OCI-LY7 (cell line): Measurements from ENCODE around the gene CHMP4B. TPM values are rescaled to one million over a fixed set of nuclear protein-coding genes. Genes with fewer than 3 reads are reported as not detected.

Experiments used
- BruUV-seq: library from RNA; stranded (reverse); fragments of 400-500 nt; replicated peaks from 2 replicates; lab custom pipeline; 2021; lab: Mats Ljungman, UMichigan
- CTCF ChIA-PET: fragments of 300-600 bp; sonication (Branson Sonifier 250); formaldehyde crosslinking; loops from one replicate; lab custom pipeline; 2022; ENCODE audit warnings: antibody characterized with exemption; ENCODE audit not compliant: unreplicated experiment; lab: Charles Lee
- POLR2A ChIA-PET: fragments of 300-600 bp; sonication (Branson Sonifier 250); formaldehyde crosslinking; loops from one replicate; lab custom pipeline; 2022; ENCODE audit warnings: antibody characterized with exemption; lab: Charles Lee
- DNase-seq: peaks from one replicate; pipeline ENCODE4 v3.0.0-alpha.2; 2015; ENCODE audit warnings: low spot score
- H2AFZ ChIP-seq: fragments of 200-600 bp; sonication (generic), shearing (Covaris generic); 2 replicates; pipeline ENCODE4 v1.6.1; 2014; ENCODE audit warnings: mild to moderate bottlenecking, antibody characterized with exemption, low read length, moderate library complexity
- H3K27ac ChIP-seq: fragments of 200-600 bp; sonication (generic); 2 replicates; pipeline ENCODE4 v1.5.1; 2014; ENCODE audit warnings: mixed run types, low read depth, mild to moderate bottlenecking, moderate library complexity, low read length, inconsistent platforms; ENCODE audit not compliant: poor library complexity, severe bottlenecking
- H3K36me3 ChIP-seq: fragments of 200-600 bp; sonication (generic); 2 replicates; pipeline ENCODE4 v1.6.1; 2014; ENCODE audit warnings: mild to moderate bottlenecking, antibody characterized with exemption, low read length, moderate library complexity, mixed read lengths; ENCODE audit not compliant: insufficient read depth
- H3K4me1 ChIP-seq: fragments of 200-600 bp; sonication (generic); 2 replicates; pipeline ENCODE4 v1.5.1; 2014; ENCODE audit warnings: mild to moderate bottlenecking, low read length; ENCODE audit not compliant: insufficient read depth, poor library complexity, severe bottlenecking
- H3K4me2 ChIP-seq: fragments of 200-600 bp; sonication (generic); 2 replicates; pipeline ENCODE4 v1.6.1; 2014; ENCODE audit warnings: mild to moderate bottlenecking, low read length
- H3K4me3 ChIP-seq: fragments of 200-600 bp; sonication (generic); 2 replicates; pipeline ENCODE4 v1.5.1; 2014; ENCODE audit warnings: mild to moderate bottlenecking, low read depth, low read length; ENCODE audit not compliant: poor library complexity, severe bottlenecking
- H3K79me2 ChIP-seq: fragments of 200-600 bp; sonication (generic); 2 replicates; pipeline ENCODE4 v1.6.1; 2016; ENCODE audit warnings: low read depth, mild to moderate bottlenecking, low read length, moderate library complexity, mixed read lengths; ENCODE audit not compliant: insufficient read depth
- H3K9me2 ChIP-seq: fragments of 200-600 bp; sonication (generic); 2 replicates; pipeline ENCODE4 v1.6.1; 2016; ENCODE audit warnings: mild to moderate bottlenecking, low read length, mixed read lengths; ENCODE audit not compliant: insufficient read depth
- H3K9me3 ChIP-seq: fragments of 200-600 bp; sonication (generic); 2 replicates; pipeline ENCODE4 v1.6.1; 2014; ENCODE audit warnings: mild to moderate bottlenecking, mixed run types, low read length, mixed read lengths
- H4K20me1 ChIP-seq: fragments of 200-600 bp; sonication (generic); 2 replicates; pipeline ENCODE4 v1.6.1; 2014; ENCODE audit warnings: mild to moderate bottlenecking, antibody characterized with exemption, low read length, moderate library complexity, mixed read lengths; ENCODE audit not compliant: insufficient read depth
- EZH2phosphoT487 ChIP-seq: fragments of 200-600 bp; sonication (generic); IDR thresholded peaks from 2 replicates; pipeline ENCODE4 v1.6.1; 2018; ENCODE audit warnings: low read depth, borderline replicate concordance, mild to moderate bottlenecking, mixed run types, antibody characterized with exemption, low read length, moderate library complexity, mixed read lengths
- intact Hi-C: fragments of 100-400 bp; cut with micrococcal nuclease; formaldehyde crosslinking; loops from one replicate; pipeline ENCODE4 v1.10.0; 2022; ENCODE audit not compliant: unreplicated experiment
- total RNA-seq, 2 experiments: library from RNA; depleted of rRNA in 1 of 2; stranded (reverse); fragments of >200 nt in 1 of 2; shearing (Covaris generic) in 1 of 2; gene quantifications; 2 replicates each; pipeline ENCODE4 v1.2.3, GENCODE V29; 2014 to 2022
- TF ChIP-seq, protein P1 (sequence below): fragments of 200-600 bp; sonication (generic); conservative IDR thresholded peaks from 2 replicates; pipeline ENCODE4 v1.5.1; 2014; ENCODE audit warnings: mild to moderate bottlenecking, antibody characterized with exemption, low read length, moderate library complexity, mixed read lengths

CHMP4B gene
- total RNA-seq, 2 experiments from 2014 or later: 32.4 to 84.2 TPM

DNA sequence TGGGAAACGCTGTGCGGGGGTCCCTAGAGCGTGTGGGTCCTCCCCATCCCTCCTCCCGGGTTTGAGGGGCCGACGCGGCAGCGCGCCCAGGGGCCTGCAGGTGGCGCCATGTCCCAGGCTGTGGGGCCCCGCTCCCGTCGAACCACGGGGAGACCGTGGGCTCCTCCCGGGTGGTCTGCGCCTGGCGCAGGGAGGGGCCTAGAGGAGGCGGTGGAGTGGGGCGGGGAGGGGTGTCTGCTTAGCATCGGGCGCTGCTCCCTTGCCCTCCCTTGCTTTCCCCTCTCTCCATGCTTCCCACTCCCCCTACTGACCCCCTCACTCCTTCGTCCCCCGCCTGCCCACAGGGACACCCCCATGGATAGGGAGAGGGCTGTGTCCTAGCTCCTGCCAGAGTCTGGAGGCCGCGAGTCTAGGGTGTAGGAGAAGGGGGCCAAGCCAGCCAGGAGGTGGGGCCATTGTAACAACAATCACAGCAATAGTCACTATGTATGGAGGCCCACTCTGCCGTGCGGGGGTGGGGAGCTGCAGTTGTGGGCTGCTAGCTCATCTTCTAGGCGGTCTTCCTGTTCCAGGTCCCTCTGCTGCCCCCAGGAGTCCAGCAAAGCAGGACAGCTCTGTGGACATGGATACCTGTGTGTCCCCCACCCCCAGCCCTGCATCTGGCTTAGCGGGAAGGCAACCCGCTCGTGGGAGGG is 51.7 kb downstream of the CHMP4B start:
- Histone ChIP-seq H3K4me2 (peak overlapping the region; percentile 59), H3K9me2 (no peaks in the 10 kb centered on the region), H4K20me1 (no peaks in the 10 kb centered on the region), H3K9me3 (no peaks in the 10 kb centered on the region), H3K79me2 (no peaks in the 10 kb centered on the region), H2AFZ (peak overlapping the region; percentile 53; the same call in 1 of the 2 replicates), H3K4me1 (peaks cover 70% of the 10 kb centered on the region), H3K27ac (peak overlapping the region; percentile 56), H3K4me3 (peak overlapping the region; percentile 20), H3K36me3 (no peaks in the 10 kb centered on the region)
- TF ChIP-seq EZH2phosphoT487: no peak
- TF ChIP-seq, protein P1, sequence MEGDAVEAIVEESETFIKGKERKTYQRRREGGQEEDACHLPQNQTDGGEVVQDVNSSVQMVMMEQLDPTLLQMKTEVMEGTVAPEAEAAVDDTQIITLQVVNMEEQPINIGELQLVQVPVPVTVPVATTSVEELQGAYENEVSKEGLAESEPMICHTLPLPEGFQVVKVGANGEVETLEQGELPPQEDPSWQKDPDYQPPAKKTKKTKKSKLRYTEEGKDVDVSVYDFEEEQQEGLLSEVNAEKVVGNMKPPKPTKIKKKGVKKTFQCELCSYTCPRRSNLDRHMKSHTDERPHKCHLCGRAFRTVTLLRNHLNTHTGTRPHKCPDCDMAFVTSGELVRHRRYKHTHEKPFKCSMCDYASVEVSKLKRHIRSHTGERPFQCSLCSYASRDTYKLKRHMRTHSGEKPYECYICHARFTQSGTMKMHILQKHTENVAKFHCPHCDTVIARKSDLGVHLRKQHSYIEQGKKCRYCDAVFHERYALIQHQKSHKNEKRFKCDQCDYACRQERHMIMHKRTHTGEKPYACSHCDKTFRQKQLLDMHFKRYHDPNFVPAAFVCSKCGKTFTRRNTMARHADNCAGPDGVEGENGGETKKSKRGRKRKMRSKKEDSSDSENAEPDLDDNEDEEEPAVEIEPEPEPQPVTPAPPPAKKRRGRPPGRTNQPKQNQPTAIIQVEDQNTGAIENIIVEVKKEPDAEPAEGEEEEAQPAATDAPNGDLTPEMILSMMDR: peak; percentile 87
- DNase-seq: peak; percentile 90
- POLR2A ChIA-PET: interaction anchor here (0.6 to 1.4 kb wide), 15 partner anchors 10 to 1905 kb away, joined by 3 to 11 read pairs (median 4); partner anchors contain the start of gene EIF2S2
- CTCF ChIA-PET: interaction anchor here (0.6 to 1.4 kb wide), 18 partner anchors 10 to 387 kb away, joined by 3 to 30 read pairs (median 5); no protein-coding TSS in a partner anchor
- BruUV-seq: no TSS peak
- intact Hi-C loops: loop anchor here (1.0 to 5.0 kb wide), 7 partner anchors 20 to 266 kb away; partner anchors contain the start of gene ZNF341

DNA sequence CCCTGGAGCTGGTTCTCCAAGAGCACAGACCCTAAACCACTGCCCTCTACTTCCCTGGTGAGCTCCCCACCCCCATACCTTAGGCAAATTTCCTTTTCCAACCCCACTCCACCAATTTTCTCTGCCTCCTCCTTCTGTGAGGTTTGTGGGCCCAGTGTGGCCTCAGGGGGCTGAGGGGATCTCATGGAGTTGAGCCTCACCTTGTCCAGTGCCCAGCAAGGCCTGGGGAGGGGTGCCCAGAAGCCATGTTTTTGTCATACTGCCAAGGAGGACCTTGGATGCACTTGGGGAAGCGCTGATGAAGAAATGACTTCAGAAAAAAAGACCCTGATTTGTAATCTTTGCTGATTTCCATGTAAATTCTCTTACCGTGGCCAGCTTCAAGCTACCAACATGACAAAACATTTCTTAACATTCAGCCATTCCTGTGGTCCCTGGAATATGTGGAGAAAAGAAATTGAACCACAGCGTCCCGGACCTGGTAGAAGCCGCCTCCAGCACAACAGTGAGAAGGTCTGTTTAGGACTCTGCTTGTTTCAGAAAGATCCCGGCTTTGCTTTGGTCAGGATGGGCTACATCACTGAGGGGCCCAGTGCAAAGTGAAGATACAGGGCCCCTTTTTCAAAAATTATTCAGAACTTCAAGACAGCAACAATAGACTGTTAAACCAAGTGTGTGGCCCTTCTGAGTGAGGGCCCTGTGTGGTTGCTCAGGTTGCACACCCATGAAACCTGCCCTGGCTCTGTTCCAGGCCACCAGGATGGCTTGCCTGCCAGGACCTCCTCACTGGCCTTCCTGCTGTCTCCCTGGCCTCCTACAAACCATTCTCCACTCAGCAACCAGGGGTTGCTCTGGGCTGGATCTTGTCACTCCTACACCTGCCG is 52.5 kb downstream of the CHMP4B start:
- peak overlapping the region; percentile 56 for H3K27ac ChIP-seq
- DNase-seq: no peak
- H3K36me3 ChIP-seq: no peaks in the 10 kb centered on the region
- POLR2A ChIA-PET: interaction anchor here (0.5 to 1.4 kb wide), 13 partner anchors 10 to 248 kb away, joined by 3 to 11 read pairs (median 4); partner anchors contain the start of gene EIF2S2
- CTCF ChIA-PET: interaction anchor here (0.6 to 1.4 kb wide), 17 partner anchors 9 to 388 kb away, joined by 3 to 30 read pairs (median 5); no protein-coding TSS in a partner anchor
- peak overlapping the region; percentile 53; the same call in 1 of the 2 replicates for H2AFZ ChIP-seq
- no peaks in the 10 kb centered on the region for H4K20me1 ChIP-seq
- no peak for TF ChIP-seq EZH2phosphoT487
- TF ChIP-seq, protein P1: no peak
- H3K9me3 ChIP-seq: no peaks in the 10 kb centered on the region
- BruUV-seq: no TSS peak
- H3K79me2 ChIP-seq: no peaks in the 10 kb centered on the region
- no peak overlapping the region for H3K4me3 ChIP-seq
- peaks cover 68% of the 10 kb centered on the region for H3K4me1 ChIP-seq
- H3K4me2 ChIP-seq: peak overlapping the region; percentile 59
- H3K9me2 ChIP-seq: no peaks in the 10 kb centered on the region
- intact Hi-C loops: loop anchor here (1.0 to 5.0 kb wide), 7 partner anchors 20 to 266 kb away; partner anchors contain the start of gene ZNF341
